Cardiac muscle cell (in vitro differentiated cells and primary cell): ENCODE results near the gene RPS6KA3. TPM values are rescaled to one million over a fixed set of nuclear protein-coding genes. Genes with fewer than 3 reads are reported as not detected.

Experiments used
- DNase-seq, 2 donors: peaks; one replicate each; pipeline versions ENCODE4 v3.0.0 to v3.0.0-alpha.2; 2010 to 2017; ENCODE audit warnings: low read depth in 1 of 2, low spot score in 1 of 2
- H3K27ac ChIP-seq: fragments of 200-600 bp; sonication (generic); 2 replicates; pipeline ENCODE4 v1.5.1; 2016
- H3K27me3 ChIP-seq: fragments of 200-600 bp; sonication (generic); 2 replicates; pipeline ENCODE4 v1.6.0; 2016; ENCODE audit warnings: control low read depth
- H3K36me3 ChIP-seq: fragments of 200-600 bp; sonication (generic); 2 replicates; pipeline ENCODE4 v1.5.1; 2016; ENCODE audit warnings: control low read depth
- H3K4me1 ChIP-seq: fragments of 200-600 bp; sonication (generic); 2 replicates; pipeline ENCODE4 v1.8.1; 2017; ENCODE audit warnings: low read depth, mild to moderate bottlenecking, mixed run types
- H3K4me3 ChIP-seq: fragments of 200-600 bp; sonication (generic); 2 replicates; pipeline ENCODE4 v1.5.1; 2016; ENCODE audit warnings: mild to moderate bottlenecking
- H3K9me3 ChIP-seq: fragments of 200-600 bp; sonication (generic); 2 replicates; pipeline ENCODE4 v1.5.1; 2017; ENCODE audit warnings: low read depth, mild to moderate bottlenecking, control low read depth
- CTCF ChIP-seq: IDR thresholded peaks from 2 replicates; pipeline ENCODE4 v1.5.1; 2012; ENCODE audit warnings: low read depth, mild to moderate bottlenecking, low read length
- polyA plus RNA-seq: library from polyadenylated mRNA; unstranded; fragments of >200 nt; fragmentation: Nextera tagmentation; extraction: Ambion mirVana; gene quantifications from 2 replicates; pipeline ENCODE4 v1.2.1, GENCODE V29; 2016
- total RNA-seq: library from RNA; depleted of rRNA; stranded (reverse); fragments of >200 nt; gene quantifications from 2 replicates; pipeline ENCODE4 v1.2.3, GENCODE V29; 2016

RPS6KA3 gene
- total and polyA plus RNA-seq, 2 experiments from 2014 or later = 5.3 to 7.1 TPM

- H3K36me3 ChIP-seq = peaks cover 2% of the 10 kb centered on the region
- no peak overlapping the region for H3K27ac ChIP-seq
- DNase-seq = no peak
- no peaks in the 10 kb centered on the region for H3K9me3 ChIP-seq
- TF ChIP-seq CTCF = no peak
- no peak overlapping the region for H3K4me3 ChIP-seq
- no peaks in the 10 kb centered on the region for H3K27me3 ChIP-seq
- no peaks in the 10 kb centered on the region for H3K4me1 ChIP-seq
These were observed 106.8 kb downstream of the RPS6KA3 start for GRCh38 chrX:20159797-20160385.

GRCh38 chrX:20151689-20152088 lies 115.0 kb downstream of the RPS6KA3 start:
- H3K27ac ChIP-seq = no peak overlapping the region
- no peak overlapping the region for H3K4me3 ChIP-seq
- H3K36me3 ChIP-seq = peaks cover 4% of the 10 kb centered on the region
- no peaks in the 10 kb centered on the region for H3K9me3 ChIP-seq
- no peaks in the 10 kb centered on the region for H3K27me3 ChIP-seq
- no peak for DNase-seq
- TF ChIP-seq CTCF = no peak
- H3K4me1 ChIP-seq = no peaks in the 10 kb centered on the region

GRCh38 chrX:20149326-20149725 lies 117.4 kb downstream of the RPS6KA3 start:
- Histone ChIP-seq H3K27ac (no peak overlapping the region), H3K4me3 (no peak overlapping the region), H3K36me3 (no peaks in the 10 kb centered on the region), H3K9me3 (no peaks in the 10 kb centered on the region), H3K4me1 (no peaks in the 10 kb centered on the region), H3K27me3 (no peaks in the 10 kb centered on the region)
- DNase-seq = no peak
- no peak for TF ChIP-seq CTCF

- no peak overlapping the region for H3K4me3 ChIP-seq
- no peak overlapping the region for H3K27ac ChIP-seq
- H3K27me3 ChIP-seq = no peaks in the 10 kb centered on the region
- no peaks in the 10 kb centered on the region for H3K4me1 ChIP-seq
- no peaks in the 10 kb centered on the region for H3K9me3 ChIP-seq
- no peaks in the 10 kb centered on the region for H3K36me3 ChIP-seq
- TF ChIP-seq CTCF = no peak
- no peak for DNase-seq
These were observed 119.1 kb downstream of the RPS6KA3 start for GRCh38 chrX:20147561-20147960.

GRCh38 chrX:20144491-20144890 lies 122.2 kb downstream of the RPS6KA3 start:
- Histone ChIP-seq H3K4me3 (no peak overlapping the region), H3K27me3 (no peaks in the 10 kb centered on the region), H3K36me3 (no peaks in the 10 kb centered on the region), H3K9me3 (no peaks in the 10 kb centered on the region), H3K27ac (no peak overlapping the region), H3K4me1 (peaks cover 6% of the 10 kb centered on the region)
- no peak for TF ChIP-seq CTCF
- peak in 1 of 2 donors; percentile 8 for DNase-seq
